Measurements from ENCODE around the gene SLC25A39. TPM values are rescaled to one million over a fixed set of nuclear protein-coding genes. Genes with fewer than 3 reads are reported as not detected.
A peak's percentile ranks its signal among the peaks of the same experiment; 100 is the strongest.

The SLC25A39 gene
- total and polyA plus RNA-seq, 9 of the 15 experiments (the other 6 are each of a cell fraction or from before 2014, with no cell fraction given): 4.8 to 267 (median 140) TPM

- TF ChIP-seq NKRF (IDR thresholded peaks at IDR 0.05; ENCODE audit: borderline replicate concordance): peak; percentile 88; the same call in 1 of the 2 replicates
- no peak for TF ChIP-seq NONO (IDR thresholded peaks at IDR 0.05; ENCODE audit: low read depth in 2 of 2, low read length in 1 of 2)
- TF ChIP-seq CCAR2 (IDR thresholded peaks at IDR 0.05; ENCODE audit: low read depth, low read length): no peak
- TF ChIP-seq ESRRB (CRISPR knock-in tag; IDR thresholded peaks at IDR 0.05; ENCODE audit: borderline replicate concordance): no peak
- peak; percentile 96 to 97 for TF ChIP-seq FOXK2 (conservative IDR thresholded peaks at IDR 0.05 in 1 of 2, IDR thresholded peaks at IDR 0.05 in 1 of 2; ENCODE audit: low read depth in 2 of 2)
- no peak for TF ChIP-seq ZBTB5 (IDR thresholded peaks at IDR 0.05)
- no peak for TF ChIP-seq TRIM28 (IDR thresholded peaks at IDR 0.05)
- TF ChIP-seq ARID1B (IDR thresholded peaks at IDR 0.05): no peak
- TF ChIP-seq RFX7 (CRISPR knock-in tag; IDR thresholded peaks at IDR 0.05): no peak
- TF ChIP-seq NR2C2 (CRISPR knock-in tag; IDR thresholded peaks at IDR 0.05): peak; percentile 50; the same call in 1 of the 2 replicates
- TF ChIP-seq NR2C2 (tag; IDR thresholded peaks at IDR 0.05): peak; percentile 61; the same call in 1 of the 2 replicates
- no peak for TF ChIP-seq ZNF717 (CRISPR knock-in tag; IDR thresholded peaks at IDR 0.05)
- no peak for TF ChIP-seq RFX1 (IDR thresholded peaks at IDR 0.05)
- TF ChIP-seq TAF7 (tag; IDR thresholded peaks at IDR 0.05): peak; percentile 28; the same call in 1 of the 2 replicates
- TF ChIP-seq SIN3B (IDR thresholded peaks at IDR 0.05; ENCODE audit: low read depth): peak; percentile 91
- TF ChIP-seq BRD9 (IDR thresholded peaks at IDR 0.05; ENCODE audit: low read depth, partially characterized antibody): no peak
- TF ChIP-seq PATZ1 (CRISPR knock-in tag; IDR thresholded peaks at IDR 0.05; ENCODE audit: borderline replicate concordance): no peak
- no peak for TF ChIP-seq ARHGAP35 (IDR thresholded peaks at IDR 0.05; ENCODE audit: partially characterized antibody)
- TF ChIP-seq PBX2 (CRISPR knock-in tag; IDR thresholded peaks at IDR 0.05; ENCODE audit: low read depth): no peak
- TF ChIP-seq PBX2 (tag; conservative IDR thresholded peaks at IDR 0.05; ENCODE audit: low read depth): no peak
- TF ChIP-seq GABPB1 (CRISPR knock-in tag; IDR thresholded peaks at IDR 0.05): no peak; the same call in 1 of the 2 replicates
- no peak for TF ChIP-seq ZC3H11A (IDR thresholded peaks at IDR 0.05; ENCODE audit: low read depth, low read length)
These were observed 20.4 kb upstream of the SLC25A39 start, which contains the start of gene GRN (continued) for GRCh38 chr17:44344939-44345453.
